Pancreas (tissue), 10 donors: ENCODE data around the gene ZBTB7B. TPM values are rescaled to one million over a fixed set of nuclear protein-coding genes. Genes with fewer than 3 reads are reported as not detected.

ENCODE experiments used
- ATAC-seq, 4 donors: fragments of 200-7000 bp; cut with Tn5 transposase; one replicate each; pipeline versions ENCODE4 v1.8.0 to v1.9.1; 2020; ENCODE audit warnings: mild to moderate bottlenecking in 4 of 4, moderate library complexity in 4 of 4
- DNase-seq, 6 donors: peaks; one replicate each; pipeline ENCODE4 v3.0.0-alpha.2; 2020
- FAIRE-seq: peaks from 2 replicates; lab custom pipeline; 2012; peaks lifted over from hg19 to GRCh38; lab: Jason Lieb, UNC
- H3K27ac ChIP-seq, 4 donors: fragments of 200-600 bp; sonication (generic); 1 replicate in 3 of 4; 2 replicates in 1 of 4; pipeline versions ENCODE4 v1.5.0 to v1.8.0; 2020
- H3K27me3 ChIP-seq, 4 donors: fragments of 200-600 bp; one replicate each; pipeline ENCODE4 v1.8.0; 2021
- H3K36me3 ChIP-seq, 3 donors: fragments of 200-600 bp; sonication (generic) in 1 of 3; one replicate each; pipeline versions ENCODE4 v1.5.0 to v1.8.0; 2020 to 2021
- H3K4me1 ChIP-seq, 3 donors: fragments of 200-600 bp; one replicate each; pipeline ENCODE4 v1.8.0; 2021
- H3K4me3 ChIP-seq, 4 donors: fragments of 200-600 bp; sonication (generic) in 2 of 4; one replicate each; pipeline versions ENCODE4 v1.5.0 to v1.8.0; 2020 to 2021
- H3K9me3 ChIP-seq, 4 donors: fragments of 200-600 bp; one replicate each; pipeline ENCODE4 v1.8.0; 2021
- CTCF ChIP-seq, 4 donors: fragments of 200-600 bp; sonication (generic) in 3 of 4; IDR thresholded peaks; one replicate each; pipeline versions ENCODE4 v1.5.0 to v1.8.0; 2021; ENCODE audit warnings: antibody characterized with exemption in 4 of 4
- WGBS, 2 donors: extraction: QIAGEN DNeasy Blood & Tissue Kit; methylation state at CpG; one replicate each; pipeline ENCODE4 v1.1.7; 2013; 5-methylcytosine and 5-hydroxymethylcytosine counted together
- intact Hi-C, 3 donors: fragments of 100-400 bp; cut with DNase I; formaldehyde crosslinking; loops; one replicate each; pipeline versions ENCODE4 v1.11.1 to v1.14.2; 2022
- polyA plus RNA-seq, 2 donors: library from polyadenylated mRNA; stranded (reverse); fragments of 200-250 nt; gene quantifications; one replicate each; pipeline ENCODE4 v1.2.3, GENCODE V29; 2013
- total RNA-seq, 6 donors: library from RNA; stranded (reverse); fragmentation: NEBNext Ultra II Directional in 4 of 6; extraction: Animal tissue kit (Norgen Biotek cat#: 25700) in 4 of 6; gene quantifications; one replicate each; pipeline versions ENCODE4 v1.2.1 to v1.2.4, GENCODE V29; 2021 to 2023
- donor health status: healthy with polysubstance abuse.
- donor health status: DM: no; HTN: no; CAD: no; lungs with moderate emphysema.
- donor health status: DM: no; HTN: no; CAD: no.
- donor health status: control.
- donor health status: control.
- donor health status: Bipolar disorder and iron deficiency.
- donor health status: DM: yes; HTN: yes; CAD: no.
- donor health status: DM: no; HTN: no; CAD: no.
- donor health status: DM: no; HTN: no; CAD: no.
- donor health status: DM: yes; HTN: yes; CAD: no.

Gene ZBTB7B
- total and polyA plus RNA-seq, 8 donors = 19.8 to 38.4 (median 34.4) TPM

GRCh38 chr1:155022927-155023236 lies 20.3 kb downstream of the ZBTB7B start:
- intact Hi-C loops = no loop called here

GRCh38 chr1:155023627-155024026 lies 21.0 kb downstream of the ZBTB7B start:
- no peaks in the 10 kb centered on the region for H3K27me3 ChIP-seq
- no peak for ATAC-seq
- intact Hi-C loops = no loop called here
- DNase-seq = peak in 1 of 6 donors; percentile 32
- no peaks in the 10 kb centered on the region for H3K9me3 ChIP-seq
- H3K27ac ChIP-seq = no peak overlapping the region
- H3K36me3 ChIP-seq = no peaks in the 10 kb centered on the region
- no peak for TF ChIP-seq CTCF (IDR thresholded peaks at IDR 0.05)
- no peak for FAIRE-seq
- WGBS, 2 donors = 63 to 77% methylated on average over 5 of the region's 5 CpGs
- H3K4me3 ChIP-seq = no peak overlapping the region
- no peaks in the 10 kb centered on the region for H3K4me1 ChIP-seq

More at GRCh38 chr1:155022927-155023236, 20.3 kb downstream of the ZBTB7B start:
- Histone ChIP-seq H3K4me3 (no peak overlapping the region), H3K36me3 (no peaks in the 10 kb centered on the region), H3K9me3 (no peaks in the 10 kb centered on the region), H3K27me3 (no peaks in the 10 kb centered on the region), H3K4me1 (peaks cover 0 to 3% (median 2%) of the 10 kb centered on the region in 3 donors), H3K27ac (no peak overlapping the region)
- ATAC-seq (peak in 3 of 4 donors; percentile 20 to 30 (median 28)), FAIRE-seq (no peak), DNase-seq (peak in 2 of 6 donors; percentile 41 to 47)
- TF ChIP-seq CTCF (IDR thresholded peaks at IDR 0.05) = no peak
- 33 to 34% methylated on average over 4 of the region's 4 CpGs for WGBS, 2 donors

GRCh38 chr1:155024315-155024714 lies 21.7 kb downstream of the ZBTB7B start:
- WGBS, 2 donors = 84 to 93% methylated on average over 9 of the region's 9 CpGs
- no peaks in the 10 kb centered on the region for H3K9me3 ChIP-seq
- no peaks in the 10 kb centered on the region for H3K4me1 ChIP-seq
- intact Hi-C loops = no loop called here
- FAIRE-seq (no peak), DNase-seq (no peak), ATAC-seq (no peak)
- H3K27ac ChIP-seq = no peak overlapping the region
- H3K36me3 ChIP-seq = no peaks in the 10 kb centered on the region
- no peaks in the 10 kb centered on the region for H3K27me3 ChIP-seq
- TF ChIP-seq CTCF (IDR thresholded peaks at IDR 0.05) = no peak
- no peak overlapping the region for H3K4me3 ChIP-seq

- Histone ChIP-seq H3K4me1 (no peaks in the 10 kb centered on the region), H3K9me3 (no peaks in the 10 kb centered on the region), H3K27ac (no peak overlapping the region), H3K4me3 (no peak overlapping the region), H3K36me3 (no peaks in the 10 kb centered on the region), H3K27me3 (no peaks in the 10 kb centered on the region)
- FAIRE-seq = no peak
- WGBS, 2 donors = 63% methylated on average over 9 of the region's 9 CpGs
- TF ChIP-seq CTCF (IDR thresholded peaks at IDR 0.05) = no peak
- no peak for ATAC-seq
- intact Hi-C loops = no loop called here
- DNase-seq = no peak
Measured at GRCh38 chr1:155026154-155026553, 23.6 kb downstream of the ZBTB7B start.

GRCh38 chr1:155026588-155026987 lies 24.0 kb downstream of the ZBTB7B start:
- TF ChIP-seq CTCF (IDR thresholded peaks at IDR 0.05) = no peak
- no peaks in the 10 kb centered on the region for H3K27me3 ChIP-seq
- WGBS, 2 donors = 81 to 82% methylated on average over 6 of the region's 6 CpGs
- H3K9me3 ChIP-seq = no peaks in the 10 kb centered on the region
- no peaks in the 10 kb centered on the region for H3K4me1 ChIP-seq
- no peak for DNase-seq
- ATAC-seq = peak in 1 of 4 donors; percentile 45
- no peak overlapping the region for H3K27ac ChIP-seq
- no peak for FAIRE-seq
- no peak overlapping the region for H3K4me3 ChIP-seq
- intact Hi-C loops = no loop called here
- H3K36me3 ChIP-seq = no peaks in the 10 kb centered on the region
